ENCODE measurements around the gene SPOP.

The SPOP gene

DNA sequence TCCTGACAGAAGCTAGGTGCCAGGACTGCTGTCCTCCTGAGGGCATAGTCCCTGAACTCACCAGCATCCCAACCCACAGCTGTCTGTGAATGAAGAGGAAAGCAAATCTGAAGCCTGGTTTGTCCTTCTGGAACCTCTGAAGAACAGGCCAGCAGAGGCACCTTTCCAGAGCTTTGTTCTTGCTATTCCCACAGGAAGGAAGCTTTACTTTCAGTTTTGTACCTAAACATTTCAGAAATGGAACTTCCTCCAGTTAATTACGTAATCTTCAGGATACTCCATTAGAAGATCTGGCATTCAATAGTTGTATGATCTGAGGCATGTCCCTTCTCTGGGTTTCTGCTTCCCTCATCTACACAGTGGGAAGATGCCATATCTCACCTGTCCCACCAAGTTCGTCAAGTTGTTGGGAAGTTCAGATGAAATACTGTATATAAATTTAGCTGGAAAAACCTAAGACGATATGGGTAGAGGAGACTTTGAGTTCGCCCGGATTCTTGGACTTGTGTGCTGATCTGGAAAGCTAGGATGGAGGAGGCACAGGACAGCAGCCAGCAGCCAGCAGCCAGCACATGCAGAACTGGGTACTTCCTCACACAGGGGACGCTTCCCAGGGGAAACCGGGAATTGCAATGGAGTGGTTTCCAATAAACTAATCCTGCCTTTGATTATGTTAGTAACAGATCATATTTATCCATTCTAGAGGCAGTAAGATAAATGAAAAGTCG lies 79.8 kb downstream of the SPOP start:
- H3K36me3 ChIP-seq (ENCODE audit: low read length) = peaks cover 6% of the 10 kb centered on the region; the same call in 1 of the 2 replicates
- no peaks in the 10 kb centered on the region for H3K79me2 ChIP-seq (ENCODE audit: insufficient read depth, low read length)
- no peaks in the 10 kb centered on the region for H3K9me2 ChIP-seq (replicated peaks; ENCODE audit: insufficient read depth, low read length)
- no peaks in the 10 kb centered on the region for H4K20me1 ChIP-seq (ENCODE audit: low read depth, low read length)
- no peak overlapping the region for H2AFZ ChIP-seq (ENCODE audit: low read depth, low read length, severe bottlenecking)
- H3K4me3 ChIP-seq (ENCODE audit: insufficient read depth, low read length, poor library complexity, severe bottlenecking) = no peak overlapping the region
- TF ChIP-seq, protein P1, sequence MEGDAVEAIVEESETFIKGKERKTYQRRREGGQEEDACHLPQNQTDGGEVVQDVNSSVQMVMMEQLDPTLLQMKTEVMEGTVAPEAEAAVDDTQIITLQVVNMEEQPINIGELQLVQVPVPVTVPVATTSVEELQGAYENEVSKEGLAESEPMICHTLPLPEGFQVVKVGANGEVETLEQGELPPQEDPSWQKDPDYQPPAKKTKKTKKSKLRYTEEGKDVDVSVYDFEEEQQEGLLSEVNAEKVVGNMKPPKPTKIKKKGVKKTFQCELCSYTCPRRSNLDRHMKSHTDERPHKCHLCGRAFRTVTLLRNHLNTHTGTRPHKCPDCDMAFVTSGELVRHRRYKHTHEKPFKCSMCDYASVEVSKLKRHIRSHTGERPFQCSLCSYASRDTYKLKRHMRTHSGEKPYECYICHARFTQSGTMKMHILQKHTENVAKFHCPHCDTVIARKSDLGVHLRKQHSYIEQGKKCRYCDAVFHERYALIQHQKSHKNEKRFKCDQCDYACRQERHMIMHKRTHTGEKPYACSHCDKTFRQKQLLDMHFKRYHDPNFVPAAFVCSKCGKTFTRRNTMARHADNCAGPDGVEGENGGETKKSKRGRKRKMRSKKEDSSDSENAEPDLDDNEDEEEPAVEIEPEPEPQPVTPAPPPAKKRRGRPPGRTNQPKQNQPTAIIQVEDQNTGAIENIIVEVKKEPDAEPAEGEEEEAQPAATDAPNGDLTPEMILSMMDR (IDR thresholded peaks at IDR 0.05; ENCODE audit: insufficient read depth, low read length, poor library complexity, severe bottlenecking) = no peak
- TF ChIP-seq EZH2phosphoT487 (conservative IDR thresholded peaks at IDR 0.05; ENCODE audit: low read length) = no peak
- H3K9ac ChIP-seq (ENCODE audit: low read length) = no peak overlapping the region
- H3F3A ChIP-seq (ENCODE audit: insufficient read depth) = no peaks in the 10 kb centered on the region
- no peak overlapping the region for H3K4me2 ChIP-seq (ENCODE audit: low read depth, low read length, poor library complexity, severe bottlenecking)
- H3K27ac ChIP-seq (ENCODE audit: low read depth, low read length) = no peak overlapping the region
- H3K27me3 ChIP-seq (ENCODE audit: low read length) = no peaks in the 10 kb centered on the region
- no peaks in the 10 kb centered on the region for H3K9me3 ChIP-seq (ENCODE audit: insufficient read depth, low read length)

DNA sequence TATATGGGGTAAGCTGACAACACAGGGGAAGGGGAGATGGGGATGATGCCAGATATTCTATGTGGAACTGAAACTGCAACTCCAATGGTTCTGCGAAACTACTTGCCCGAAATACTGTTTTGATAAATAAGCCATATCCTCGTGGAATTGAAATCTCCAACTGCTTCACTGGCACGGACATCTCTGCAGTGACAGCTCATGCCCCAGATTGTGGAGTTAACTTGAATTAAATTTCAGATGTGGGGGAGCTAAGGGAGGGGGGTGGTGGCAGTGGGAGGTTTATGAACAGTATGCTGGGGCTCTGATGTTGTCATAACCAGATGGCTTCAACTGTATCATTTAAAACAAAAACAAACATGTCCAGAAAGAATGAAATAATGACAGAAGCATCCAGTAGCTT lies 80.5 kb downstream of the SPOP start:
- no peak overlapping the region for H3K4me2 ChIP-seq (ENCODE audit: low read depth, low read length, poor library complexity, severe bottlenecking)
- H3K9me3 ChIP-seq (ENCODE audit: insufficient read depth, low read length) = no peaks in the 10 kb centered on the region
- 0 out of 2 replicates have a peak, but pooled peaks cover 6% of the 10 kb centered on the region for H3K36me3 ChIP-seq (ENCODE audit: low read length)
- H3K27me3 ChIP-seq (ENCODE audit: low read length) = no peaks in the 10 kb centered on the region
- H4K20me1 ChIP-seq (ENCODE audit: low read depth, low read length) = no peaks in the 10 kb centered on the region
- H3K79me2 ChIP-seq (ENCODE audit: insufficient read depth, low read length) = no peaks in the 10 kb centered on the region
- H3F3A ChIP-seq (ENCODE audit: insufficient read depth) = no peaks in the 10 kb centered on the region
- no peak overlapping the region for H3K27ac ChIP-seq (ENCODE audit: low read depth, low read length)
- H3K9me2 ChIP-seq (replicated peaks; ENCODE audit: insufficient read depth, low read length) = no peaks in the 10 kb centered on the region
- H3K9ac ChIP-seq (ENCODE audit: low read length) = no peak overlapping the region
- H2AFZ ChIP-seq (ENCODE audit: low read depth, low read length, severe bottlenecking) = no peak overlapping the region
- TF ChIP-seq EZH2phosphoT487 (conservative IDR thresholded peaks at IDR 0.05; ENCODE audit: low read length) = no peak
- H3K4me3 ChIP-seq (ENCODE audit: insufficient read depth, low read length, poor library complexity, severe bottlenecking) = no peak overlapping the region

GRCh38 chr17:49596613-49597244 lies 81.2 kb downstream of the SPOP start:
- Histone ChIP-seq H3F3A (ENCODE audit: insufficient read depth) (no peaks in the 10 kb centered on the region), H3K79me2 (ENCODE audit: insufficient read depth, low read length) (no peaks in the 10 kb centered on the region), H3K4me3 (ENCODE audit: insufficient read depth, low read length, poor library complexity, severe bottlenecking) (no peak overlapping the region), H4K20me1 (ENCODE audit: low read depth, low read length) (no peaks in the 10 kb centered on the region), H3K27ac (ENCODE audit: low read depth, low read length) (no peak overlapping the region), H3K9me3 (ENCODE audit: insufficient read depth, low read length) (no peaks in the 10 kb centered on the region), H2AFZ (ENCODE audit: low read depth, low read length, severe bottlenecking) (no peak overlapping the region), H3K9me2 (replicated peaks; ENCODE audit: insufficient read depth, low read length) (no peaks in the 10 kb centered on the region), H3K27me3 (ENCODE audit: low read length) (no peaks in the 10 kb centered on the region), H3K36me3 (ENCODE audit: low read length) (0 out of 2 replicates have a peak, but pooled peaks cover 6% of the 10 kb centered on the region), H3K4me2 (ENCODE audit: low read depth, low read length, poor library complexity, severe bottlenecking) (no peak overlapping the region), H3K9ac (ENCODE audit: low read length) (no peak overlapping the region)
- TF ChIP-seq EZH2phosphoT487 (conservative IDR thresholded peaks at IDR 0.05; ENCODE audit: low read length) = no peak
- TF ChIP-seq, protein P1 (IDR thresholded peaks at IDR 0.05; ENCODE audit: insufficient read depth, low read length, poor library complexity, severe bottlenecking) = no peak

GRCh38 chr17:49595980-49596379 lies 81.9 kb downstream of the SPOP start:
- H4K20me1 ChIP-seq (ENCODE audit: low read depth, low read length) = no peaks in the 10 kb centered on the region
- no peaks in the 10 kb centered on the region for H3K9me3 ChIP-seq (ENCODE audit: insufficient read depth, low read length)
- H3K4me2 ChIP-seq (ENCODE audit: low read depth, low read length, poor library complexity, severe bottlenecking) = no peak overlapping the region
- H3F3A ChIP-seq (ENCODE audit: insufficient read depth) = no peaks in the 10 kb centered on the region
- no peak overlapping the region for H3K9ac ChIP-seq (ENCODE audit: low read length)
- H3K79me2 ChIP-seq (ENCODE audit: insufficient read depth, low read length) = no peaks in the 10 kb centered on the region
- TF ChIP-seq, protein P1 (IDR thresholded peaks at IDR 0.05; ENCODE audit: insufficient read depth, low read length, poor library complexity, severe bottlenecking) = no peak
- no peak for TF ChIP-seq EZH2phosphoT487 (conservative IDR thresholded peaks at IDR 0.05; ENCODE audit: low read length)
- no peak overlapping the region for H3K4me3 ChIP-seq (ENCODE audit: insufficient read depth, low read length, poor library complexity, severe bottlenecking)
- H3K27me3 ChIP-seq (ENCODE audit: low read length) = no peaks in the 10 kb centered on the region
- 0 out of 2 replicates have a peak, but pooled peaks cover 6% of the 10 kb centered on the region for H3K36me3 ChIP-seq (ENCODE audit: low read length)
- no peak overlapping the region for H3K27ac ChIP-seq (ENCODE audit: low read depth, low read length)
- H3K9me2 ChIP-seq (replicated peaks; ENCODE audit: insufficient read depth, low read length) = no peaks in the 10 kb centered on the region
- no peak overlapping the region for H2AFZ ChIP-seq (ENCODE audit: low read depth, low read length, severe bottlenecking)

All from SU-DHL-6 (cell line).